Liver (tissue), 9 donors: ENCODE results near the gene PDE1C. TPM values are rescaled to one million over a fixed set of nuclear protein-coding genes. Genes with fewer than 3 reads are reported as not detected.

Source experiments
- DNase-seq: peaks from one replicate; pipeline ENCODE4 v3.0.0-alpha.2; 2017; ENCODE audit warnings: low spot score
- H3K27ac ChIP-seq, 2 donors: one replicate each; pipeline ENCODE4 v1.7.0; 2013; ENCODE audit warnings: inconsistent platforms in 2 of 2, low read length in 2 of 2, control low read depth in 1 of 2, low read depth in 1 of 2, mild to moderate bottlenecking in 1 of 2
- H3K27me3 ChIP-seq, 4 donors: one replicate each; pipeline versions ENCODE4 v1.6.1 to v1.7.0; 2013; ENCODE audit warnings: low read length in 3 of 4, inconsistent platforms in 1 of 4, mild to moderate bottlenecking in 1 of 4, moderate library complexity in 1 of 4; ENCODE audit not compliant: control insufficient read depth in 4 of 4, insufficient read depth in 4 of 4
- H3K36me3 ChIP-seq, 4 donors: one replicate each; pipeline versions ENCODE4 v1.6.1 to v1.7.0; 2013; ENCODE audit warnings: low read length in 3 of 4, mild to moderate bottlenecking in 3 of 4, low read depth in 1 of 4, moderate library complexity in 1 of 4; ENCODE audit not compliant: control insufficient read depth in 4 of 4, insufficient read depth in 3 of 4
- H3K4me1 ChIP-seq, 4 donors: one replicate each; pipeline versions ENCODE4 v1.6.1 to v1.7.0; 2013; ENCODE audit warnings: low read length in 3 of 4, mild to moderate bottlenecking in 3 of 4, moderate library complexity in 1 of 4; ENCODE audit not compliant: control insufficient read depth in 4 of 4, insufficient read depth in 4 of 4
- H3K4me3 ChIP-seq, 3 donors: one replicate each; pipeline versions ENCODE4 v1.6.1 to v1.7.0; 2013; ENCODE audit warnings: low read length in 3 of 3, control low read depth in 1 of 3, low read depth in 1 of 3, mild to moderate bottlenecking in 1 of 3
- H3K9ac ChIP-seq, 2 donors: one replicate each; pipeline ENCODE4 v1.7.0; 2013; ENCODE audit warnings: low read length in 2 of 2, mild to moderate bottlenecking in 2 of 2, moderate library complexity in 2 of 2, control low read depth in 1 of 2, low read depth in 1 of 2
- H3K9me3 ChIP-seq, 4 donors: one replicate each; pipeline versions ENCODE4 v1.6.1 to v1.7.0; 2013; ENCODE audit warnings: low read length in 3 of 4; ENCODE audit not compliant: control insufficient read depth in 4 of 4
- EGR1 ChIP-seq, 2 donors: IDR thresholded peaks; 2 replicates each; pipeline ENCODE4 v1.6.1; 2016 to 2018; ENCODE audit warnings: antibody characterized with exemption in 2 of 2, low read depth in 2 of 2
- FOXA1 ChIP-seq: IDR thresholded peaks from 2 replicates; pipeline ENCODE4 v1.6.1; 2016; ENCODE audit warnings: antibody characterized with exemption
- FOXA2 ChIP-seq: IDR thresholded peaks from 2 replicates; pipeline ENCODE4 v1.6.1; 2016; ENCODE audit warnings: antibody characterized with exemption
- GABPA ChIP-seq, 2 donors: IDR thresholded peaks in 1 of 2; conservative IDR thresholded peaks in 1 of 2; 2 replicates each; pipeline ENCODE4 v1.6.1; 2016; ENCODE audit warnings: antibody characterized with exemption in 2 of 2, mild to moderate bottlenecking in 1 of 2, moderate library complexity in 1 of 2
- HNF4A ChIP-seq, 2 donors: conservative IDR thresholded peaks; 2 replicates each; pipeline ENCODE4 v1.6.1; 2016; ENCODE audit warnings: antibody characterized with exemption in 2 of 2, mild to moderate bottlenecking in 2 of 2
- HNF4G ChIP-seq: IDR thresholded peaks from 2 replicates; pipeline ENCODE4 v1.6.1; 2016; ENCODE audit warnings: antibody characterized with exemption
- JUND ChIP-seq, 2 donors: IDR thresholded peaks; 2 replicates each; pipeline ENCODE4 v1.6.1; 2016; ENCODE audit warnings: antibody characterized with exemption in 2 of 2
- NR2F2 ChIP-seq: IDR thresholded peaks from 2 replicates; pipeline ENCODE4 v1.6.1; 2016; ENCODE audit warnings: antibody characterized with exemption
- RAD21 ChIP-seq, 2 donors: IDR thresholded peaks; 2 replicates each; pipeline ENCODE4 v1.6.1; 2016; ENCODE audit warnings: antibody characterized with exemption in 2 of 2, mild to moderate bottlenecking in 2 of 2
- RXRA ChIP-seq, 2 donors: IDR thresholded peaks; 2 replicates each; pipeline ENCODE4 v1.6.1; 2017 to 2018; ENCODE audit warnings: antibody characterized with exemption in 2 of 2, mild to moderate bottlenecking in 1 of 2
- SP1 ChIP-seq: IDR thresholded peaks from 2 replicates; pipeline ENCODE4 v1.6.1; 2018; ENCODE audit warnings: antibody characterized with exemption, mild to moderate bottlenecking
- TAF1 ChIP-seq: conservative IDR thresholded peaks from 2 replicates; pipeline ENCODE4 v1.6.1; 2016; ENCODE audit warnings: antibody characterized with exemption, mild to moderate bottlenecking
- YY1 ChIP-seq: IDR thresholded peaks from 2 replicates; pipeline ENCODE4 v1.6.1; 2016; ENCODE audit warnings: antibody characterized with exemption, mild to moderate bottlenecking
- ZBTB33 ChIP-seq: IDR thresholded peaks from 2 replicates; pipeline ENCODE4 v1.6.1; 2016; ENCODE audit warnings: antibody characterized with exemption
- WGBS: extraction: QIAGEN DNeasy Blood & Tissue Kit; methylation state at CpG from one replicate; pipeline ENCODE4 v1.1.7; 2013; 5-methylcytosine and 5-hydroxymethylcytosine counted together
- polyA plus RNA-seq, 2 donors: library from polyadenylated mRNA; stranded (reverse) in 1 of 2; unstranded in 1 of 2; fragments of 200-250 nt in 1 of 2; fragments of >200 nt in 1 of 2; fragmentation: Nextera tagmentation in 1 of 2; extraction: Ambion mirVana in 1 of 2; gene quantifications; one replicate each; pipeline versions ENCODE4 v1.2.1 to v1.2.3, GENCODE V29; 2013 to 2015
- total RNA-seq, 2 donors: library from RNA; depleted of rRNA; stranded (reverse); fragments of >200 nt; gene quantifications; one replicate each; pipeline ENCODE4 v1.2.3, GENCODE V29; 2014
- TF ChIP-seq, protein P1 (sequence below): IDR thresholded peaks from 2 replicates; pipeline ENCODE4 v1.6.1; 2016; ENCODE audit warnings: antibody characterized with exemption, mild to moderate bottlenecking
- TF ChIP-seq, protein P2 (sequence below): fragments of 150-350 bp; IDR thresholded peaks from 2 replicates; pipeline ENCODE4 v1.5.1; 2017; ENCODE audit warnings: improper control_type of control experiment, low read depth, low read length; ENCODE audit not compliant: missing input control
- TF ChIP-seq, protein P3 (sequence below): IDR thresholded peaks from 2 replicates; pipeline ENCODE4 v1.6.1; 2016; ENCODE audit warnings: antibody characterized with exemption
- TF ChIP-seq, protein P4 (sequence below): IDR thresholded peaks from 2 replicates; pipeline ENCODE4 v1.6.1; 2016; ENCODE audit warnings: antibody characterized with exemption
- donor health status: healthy.
- donor health status: healthy.
- donor health status: healthy.
- donor health status: healthy.
- donor health status: healthy.

PDE1C gene
- total and polyA plus RNA-seq, 4 donors = 0.05 to 0.92 (median 0.47) TPM; not detected in 1

- TF ChIP-seq, protein P1, sequence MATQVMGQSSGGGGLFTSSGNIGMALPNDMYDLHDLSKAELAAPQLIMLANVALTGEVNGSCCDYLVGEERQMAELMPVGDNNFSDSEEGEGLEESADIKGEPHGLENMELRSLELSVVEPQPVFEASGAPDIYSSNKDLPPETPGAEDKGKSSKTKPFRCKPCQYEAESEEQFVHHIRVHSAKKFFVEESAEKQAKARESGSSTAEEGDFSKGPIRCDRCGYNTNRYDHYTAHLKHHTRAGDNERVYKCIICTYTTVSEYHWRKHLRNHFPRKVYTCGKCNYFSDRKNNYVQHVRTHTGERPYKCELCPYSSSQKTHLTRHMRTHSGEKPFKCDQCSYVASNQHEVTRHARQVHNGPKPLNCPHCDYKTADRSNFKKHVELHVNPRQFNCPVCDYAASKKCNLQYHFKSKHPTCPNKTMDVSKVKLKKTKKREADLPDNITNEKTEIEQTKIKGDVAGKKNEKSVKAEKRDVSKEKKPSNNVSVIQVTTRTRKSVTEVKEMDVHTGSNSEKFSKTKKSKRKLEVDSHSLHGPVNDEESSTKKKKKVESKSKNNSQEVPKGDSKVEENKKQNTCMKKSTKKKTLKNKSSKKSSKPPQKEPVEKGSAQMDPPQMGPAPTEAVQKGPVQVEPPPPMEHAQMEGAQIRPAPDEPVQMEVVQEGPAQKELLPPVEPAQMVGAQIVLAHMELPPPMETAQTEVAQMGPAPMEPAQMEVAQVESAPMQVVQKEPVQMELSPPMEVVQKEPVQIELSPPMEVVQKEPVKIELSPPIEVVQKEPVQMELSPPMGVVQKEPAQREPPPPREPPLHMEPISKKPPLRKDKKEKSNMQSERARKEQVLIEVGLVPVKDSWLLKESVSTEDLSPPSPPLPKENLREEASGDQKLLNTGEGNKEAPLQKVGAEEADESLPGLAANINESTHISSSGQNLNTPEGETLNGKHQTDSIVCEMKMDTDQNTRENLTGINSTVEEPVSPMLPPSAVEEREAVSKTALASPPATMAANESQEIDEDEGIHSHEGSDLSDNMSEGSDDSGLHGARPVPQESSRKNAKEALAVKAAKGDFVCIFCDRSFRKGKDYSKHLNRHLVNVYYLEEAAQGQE = no peak
- TF ChIP-seq ZBTB33 (no peak), JUND (IDR thresholded peaks at IDR 0.05) (no peak), HNF4A (conservative IDR thresholded peaks at IDR 0.05) (no peak), GABPA (IDR thresholded peaks at IDR 0.05 in 1 of 2, conservative IDR thresholded peaks at IDR 0.05 in 1 of 2) (no peak), FOXA2 (no peak), SP1 (no peak), YY1 (no peak), EGR1 (IDR thresholded peaks at IDR 0.05; ENCODE audit: low read depth in 2 of 2) (no peak), NR2F2 (no peak), TAF1 (no peak), HNF4G (no peak), RXRA (IDR thresholded peaks at IDR 0.05) (no peak), FOXA1 (no peak), RAD21 (IDR thresholded peaks at IDR 0.05) (no peak)
- TF ChIP-seq, protein P2, sequence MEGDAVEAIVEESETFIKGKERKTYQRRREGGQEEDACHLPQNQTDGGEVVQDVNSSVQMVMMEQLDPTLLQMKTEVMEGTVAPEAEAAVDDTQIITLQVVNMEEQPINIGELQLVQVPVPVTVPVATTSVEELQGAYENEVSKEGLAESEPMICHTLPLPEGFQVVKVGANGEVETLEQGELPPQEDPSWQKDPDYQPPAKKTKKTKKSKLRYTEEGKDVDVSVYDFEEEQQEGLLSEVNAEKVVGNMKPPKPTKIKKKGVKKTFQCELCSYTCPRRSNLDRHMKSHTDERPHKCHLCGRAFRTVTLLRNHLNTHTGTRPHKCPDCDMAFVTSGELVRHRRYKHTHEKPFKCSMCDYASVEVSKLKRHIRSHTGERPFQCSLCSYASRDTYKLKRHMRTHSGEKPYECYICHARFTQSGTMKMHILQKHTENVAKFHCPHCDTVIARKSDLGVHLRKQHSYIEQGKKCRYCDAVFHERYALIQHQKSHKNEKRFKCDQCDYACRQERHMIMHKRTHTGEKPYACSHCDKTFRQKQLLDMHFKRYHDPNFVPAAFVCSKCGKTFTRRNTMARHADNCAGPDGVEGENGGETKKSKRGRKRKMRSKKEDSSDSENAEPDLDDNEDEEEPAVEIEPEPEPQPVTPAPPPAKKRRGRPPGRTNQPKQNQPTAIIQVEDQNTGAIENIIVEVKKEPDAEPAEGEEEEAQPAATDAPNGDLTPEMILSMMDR = no peak
- TF ChIP-seq, protein P3, sequence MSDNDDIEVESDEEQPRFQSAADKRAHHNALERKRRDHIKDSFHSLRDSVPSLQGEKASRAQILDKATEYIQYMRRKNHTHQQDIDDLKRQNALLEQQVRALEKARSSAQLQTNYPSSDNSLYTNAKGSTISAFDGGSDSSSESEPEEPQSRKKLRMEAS = no peak
- TF ChIP-seq, protein P4, sequence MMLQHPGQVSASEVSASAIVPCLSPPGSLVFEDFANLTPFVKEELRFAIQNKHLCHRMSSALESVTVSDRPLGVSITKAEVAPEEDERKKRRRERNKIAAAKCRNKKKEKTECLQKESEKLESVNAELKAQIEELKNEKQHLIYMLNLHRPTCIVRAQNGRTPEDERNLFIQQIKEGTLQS = no peak
- H3K9ac ChIP-seq = no peak overlapping the region
- H3K4me3 ChIP-seq = no peak overlapping the region
- 94% methylated on average over 2 of the region's 2 CpGs for WGBS
- H3K36me3 ChIP-seq = no peaks in the 10 kb centered on the region
- H3K9me3 ChIP-seq = peaks cover 0 to 12% (median 5%) of the 10 kb centered on the region in 4 donors
- no peak for DNase-seq
- no peak overlapping the region for H3K27ac ChIP-seq
- H3K27me3 ChIP-seq = no peaks in the 10 kb centered on the region
- no peaks in the 10 kb centered on the region for H3K4me1 ChIP-seq
These were observed 64.6 kb downstream of the PDE1C start for GRCh38 chr7:32005577-32005976.
